ENCODE data around the gene CPN2.

DNA sequence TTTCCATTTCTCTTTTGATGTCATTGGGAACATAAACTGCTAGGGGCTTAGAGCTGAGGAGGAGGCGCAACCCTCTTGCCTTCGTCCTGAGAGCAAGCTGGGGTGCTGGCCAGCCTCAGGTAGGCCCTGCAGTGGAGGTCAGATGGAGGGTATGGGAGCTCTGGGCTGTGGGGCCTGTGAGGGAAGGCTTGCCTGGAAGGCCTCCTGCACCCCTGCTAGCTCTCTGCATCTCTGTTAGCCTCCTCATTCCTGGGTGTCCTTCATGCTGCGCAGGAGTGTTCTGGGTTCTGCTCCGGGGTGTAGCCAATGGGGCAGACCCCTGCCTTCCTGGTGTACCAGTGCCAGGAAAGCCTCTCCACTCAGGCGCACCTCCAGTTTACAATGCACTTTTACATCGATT is 36.1 kb upstream of the CPN2 start:
- TF ChIP-seq MYC (IDR thresholded peaks at IDR 0.05; ENCODE audit: low read depth, low read length), result no peak
- TF ChIP-seq, protein P1, sequence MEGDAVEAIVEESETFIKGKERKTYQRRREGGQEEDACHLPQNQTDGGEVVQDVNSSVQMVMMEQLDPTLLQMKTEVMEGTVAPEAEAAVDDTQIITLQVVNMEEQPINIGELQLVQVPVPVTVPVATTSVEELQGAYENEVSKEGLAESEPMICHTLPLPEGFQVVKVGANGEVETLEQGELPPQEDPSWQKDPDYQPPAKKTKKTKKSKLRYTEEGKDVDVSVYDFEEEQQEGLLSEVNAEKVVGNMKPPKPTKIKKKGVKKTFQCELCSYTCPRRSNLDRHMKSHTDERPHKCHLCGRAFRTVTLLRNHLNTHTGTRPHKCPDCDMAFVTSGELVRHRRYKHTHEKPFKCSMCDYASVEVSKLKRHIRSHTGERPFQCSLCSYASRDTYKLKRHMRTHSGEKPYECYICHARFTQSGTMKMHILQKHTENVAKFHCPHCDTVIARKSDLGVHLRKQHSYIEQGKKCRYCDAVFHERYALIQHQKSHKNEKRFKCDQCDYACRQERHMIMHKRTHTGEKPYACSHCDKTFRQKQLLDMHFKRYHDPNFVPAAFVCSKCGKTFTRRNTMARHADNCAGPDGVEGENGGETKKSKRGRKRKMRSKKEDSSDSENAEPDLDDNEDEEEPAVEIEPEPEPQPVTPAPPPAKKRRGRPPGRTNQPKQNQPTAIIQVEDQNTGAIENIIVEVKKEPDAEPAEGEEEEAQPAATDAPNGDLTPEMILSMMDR (IDR thresholded peaks at IDR 0.05; ENCODE audit: extremely low read depth in 1 of 2, insufficient read depth in 1 of 2, low read depth in 1 of 2, low read length in 2 of 2), result no peak
- no peak for TF ChIP-seq EZH2 (IDR thresholded peaks at IDR 0.05; ENCODE audit: borderline replicate concordance, low read depth, low read length, severe bottlenecking)
- TF ChIP-seq POLR2A (IDR thresholded peaks at IDR 0.05; ENCODE audit: low read depth, low read length), result no peak
- no peak for TF ChIP-seq FOS (IDR thresholded peaks at IDR 0.05; ENCODE audit: borderline replicate concordance, insufficient read depth, low read length)
- no peak for TF ChIP-seq POLR2AphosphoS5 (IDR thresholded peaks at IDR 0.05; ENCODE audit: insufficient read depth, low read depth, low read length)
- no peak for TF ChIP-seq MAX (IDR thresholded peaks at IDR 0.05; ENCODE audit: insufficient read depth, insufficient read length)
- TF ChIP-seq GATA2 (IDR thresholded peaks at IDR 0.05; ENCODE audit: insufficient read depth, insufficient read length, low read depth, low read length), result no peak
- TF ChIP-seq JUN (IDR thresholded peaks at IDR 0.05; ENCODE audit: borderline replicate concordance, insufficient read depth, insufficient read length, low read depth), result no peak

Data from endothelial cell of umbilical vein (primary cell).